Activated naive CD4-positive, alpha-beta T cell treated with anti-CD3 and anti-CD28 coated beads, Interleukin-2, amount 50 U/mL, for 72 hours (primary cell): ENCODE results near the gene UBN2. TPM values are rescaled to one million over a fixed set of nuclear protein-coding genes. Genes with fewer than 3 reads are reported as not detected.
A peak's percentile ranks its signal among the peaks of the same experiment; 100 is the strongest.

Experiments
- ATAC-seq, 2 donors: fragments of 150-1000 bp; cut with Tn5 transposase; 2 replicates each; pipeline ENCODE4 v1.10.0; 2021; ENCODE audit warnings: mild to moderate bottlenecking in 2 of 2, moderate library complexity in 2 of 2
- DNase-seq, 2 donors: peaks; one replicate each; pipeline ENCODE4 v3.0.0; 2021 to 2022; ENCODE audit warnings: low spot score in 2 of 2
- H3K27ac Mint-ChIP-seq, 2 donors: one replicate each; pipeline ENCODE4 v1.8.0; 2022; ENCODE audit warnings: mild to moderate bottlenecking in 2 of 2, mixed read lengths in 2 of 2
- H3K36me3 Mint-ChIP-seq, 2 donors: one replicate each; pipeline ENCODE4 v1.8.0; 2022; ENCODE audit warnings: mixed read lengths in 2 of 2
- H3K9me3 Mint-ChIP-seq, 2 donors: one replicate each; pipeline ENCODE4 v1.8.0; 2022; ENCODE audit warnings: mixed read lengths in 2 of 2
- total RNA-seq, 2 donors: library from RNA; stranded (reverse); gene quantifications; one replicate each; pipeline ENCODE4 v1.2.3, GENCODE V29; 2022

UBN2 gene
- total RNA-seq, 2 donors from 2014 or later, result 11.6 to 14.3 TPM

DNA sequence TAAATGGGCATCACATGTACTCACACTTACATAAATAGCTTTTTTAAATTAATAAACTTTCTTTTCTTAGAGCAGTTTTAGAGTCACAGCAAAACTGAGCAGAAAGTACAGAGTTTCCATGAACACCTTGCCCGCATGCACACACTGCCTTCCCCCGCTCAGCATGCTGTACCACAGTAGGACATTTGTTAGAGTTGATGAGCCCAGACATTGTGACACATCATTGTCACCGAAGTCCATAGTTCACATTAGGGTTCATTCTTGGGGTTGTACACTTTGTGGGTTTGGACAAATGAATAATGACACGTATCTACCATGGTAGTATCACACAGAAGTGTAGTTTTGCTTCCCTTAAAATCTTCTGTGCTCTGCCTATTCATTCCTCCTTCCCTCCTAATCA, 23.7 kb downstream of the UBN2 start:
- no peak overlapping the region for H3K27ac Mint-ChIP-seq
- no peak for ATAC-seq
- peaks cover 0 to 5% of the 10 kb centered on the region in 2 donors for H3K36me3 Mint-ChIP-seq
- no peak for DNase-seq
- H3K9me3 Mint-ChIP-seq, result no peaks in the 10 kb centered on the region

DNA sequence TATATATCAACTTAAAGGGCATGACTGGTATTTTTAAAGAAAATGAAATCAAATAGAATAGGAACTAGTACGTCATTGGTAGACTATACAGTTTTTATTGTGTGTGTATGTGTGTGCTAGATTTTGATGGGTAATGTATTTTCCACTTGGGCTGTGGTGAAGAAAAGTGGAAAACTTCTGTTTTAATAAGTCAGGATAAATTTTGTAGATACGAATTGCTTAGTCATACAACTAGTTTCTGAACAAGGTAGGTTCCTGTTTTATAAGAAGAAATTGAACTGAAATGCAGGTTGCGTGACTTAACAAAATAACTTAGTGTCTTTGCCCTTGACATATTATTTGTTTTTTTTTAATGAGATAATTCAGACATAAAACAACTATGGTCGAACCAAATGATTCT, 24.3 kb downstream of the UBN2 start:
- DNase-seq, result no peak
- H3K36me3 Mint-ChIP-seq, result peaks cover 0 to 5% of the 10 kb centered on the region in 2 donors
- no peaks in the 10 kb centered on the region for H3K9me3 Mint-ChIP-seq
- no peak overlapping the region for H3K27ac Mint-ChIP-seq
- no peak for ATAC-seq

GRCh38 chr7:139259142-139259541, 28.1 kb downstream of the UBN2 start:
- ATAC-seq, result no peak

GRCh38 chr7:139264220-139264619, 33.2 kb downstream of the UBN2 start:
- H3K9me3 Mint-ChIP-seq, result no peaks in the 10 kb centered on the region
- no peak for ATAC-seq
- no peak for DNase-seq
- peak overlapping the region in 1 of 2 donors; percentile 29 for H3K27ac Mint-ChIP-seq
- peaks cover 0 to 4% of the 10 kb centered on the region in 2 donors for H3K36me3 Mint-ChIP-seq

More at GRCh38 chr7:139259142-139259541, 28.1 kb downstream of the UBN2 start:
- no peak for DNase-seq
- Mint-ChIP-seq H3K27ac (no peak overlapping the region), H3K9me3 (no peaks in the 10 kb centered on the region), H3K36me3 (peaks cover 0 to 4% of the 10 kb centered on the region in 2 donors)

DNA sequence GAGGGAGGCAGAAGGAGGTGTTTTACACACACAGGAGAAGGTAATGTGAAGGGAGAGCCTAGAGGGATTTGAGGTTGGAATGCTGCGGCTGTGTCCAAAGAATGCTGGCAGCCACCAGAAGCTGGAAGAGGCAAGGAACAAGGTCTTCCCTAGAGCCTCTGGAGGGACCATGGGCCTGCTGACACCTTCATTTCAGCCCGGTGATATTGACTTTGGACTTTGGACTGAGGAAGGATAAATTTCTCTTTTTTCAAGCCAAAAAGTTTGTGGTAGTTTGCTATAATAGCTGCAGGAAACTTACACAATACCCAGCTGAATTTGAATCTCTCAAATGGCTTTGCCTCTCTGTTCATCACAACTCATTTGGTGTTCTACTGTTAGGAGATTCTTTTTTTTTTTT, 34.6 kb downstream of the UBN2 start:
- ATAC-seq (no peak), DNase-seq (no peak)
- H3K9me3 Mint-ChIP-seq, result no peaks in the 10 kb centered on the region
- H3K27ac Mint-ChIP-seq, result no peak overlapping the region
- peaks cover 0 to 4% of the 10 kb centered on the region in 2 donors for H3K36me3 Mint-ChIP-seq

GRCh38 chr7:139271718-139272628, 40.9 kb downstream of the UBN2 start:
- H3K27ac Mint-ChIP-seq, result peak overlapping the region in 1 of 2 donors; percentile 36
- no peaks in the 10 kb centered on the region for H3K9me3 Mint-ChIP-seq
- DNase-seq (no peak), ATAC-seq (no peak)
- peaks cover 6 to 7% of the 10 kb centered on the region in 2 donors for H3K36me3 Mint-ChIP-seq

DNA sequence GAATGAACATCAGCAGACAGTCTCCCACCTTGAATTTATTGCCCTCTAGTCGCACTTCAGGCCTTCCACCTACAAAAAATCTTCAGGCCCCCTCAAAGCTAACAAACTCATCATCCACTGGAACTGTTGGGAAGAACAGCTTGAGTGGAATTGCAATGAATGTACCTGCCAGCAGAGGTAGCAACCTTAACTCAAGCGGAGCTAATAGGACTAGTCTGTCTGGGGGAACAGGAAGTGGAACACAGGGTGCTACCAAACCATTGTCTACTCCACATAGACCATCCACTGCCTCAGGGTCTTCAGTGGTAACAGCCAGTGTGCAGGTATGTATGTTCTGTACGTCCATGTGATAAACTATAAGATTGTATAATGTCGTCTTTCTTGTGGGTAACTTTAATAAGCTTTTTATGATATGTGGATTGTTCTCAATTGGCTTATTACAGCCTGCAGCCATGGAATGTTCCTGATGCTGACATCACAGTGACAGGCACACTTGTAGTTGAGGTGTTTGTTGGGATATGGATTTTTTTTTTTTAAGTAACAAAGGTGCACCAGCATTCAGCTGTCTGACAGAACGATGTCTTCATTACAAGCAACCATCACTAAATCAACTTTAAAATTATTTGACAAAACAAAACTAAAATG, 53.3 kb downstream of the UBN2 start:
- Mint-ChIP-seq H3K27ac (peak overlapping the region in 1 of 2 donors; percentile 2), H3K36me3 (peaks cover 10 to 12% of the 10 kb centered on the region in 2 donors), H3K9me3 (no peaks in the 10 kb centered on the region)
- ATAC-seq (no peak), DNase-seq (no peak)

GRCh38 chr7:139286144-139286543, 55.1 kb downstream of the UBN2 start:
- Mint-ChIP-seq H3K36me3 (peaks cover 10 to 12% of the 10 kb centered on the region in 2 donors), H3K27ac (peak overlapping the region in 1 of 2 donors; percentile 44), H3K9me3 (no peaks in the 10 kb centered on the region)
- no peak for DNase-seq
- ATAC-seq, result no peak

GRCh38 chr7:139292821-139293220, 61.8 kb downstream of the UBN2 start:
- H3K27ac Mint-ChIP-seq, result peak overlapping the region in 1 of 2 donors; percentile 18
- H3K9me3 Mint-ChIP-seq, result no peaks in the 10 kb centered on the region
- H3K36me3 Mint-ChIP-seq, result peaks cover 0 to 4% of the 10 kb centered on the region in 2 donors
- DNase-seq, result no peak
- ATAC-seq, result no peak

- Mint-ChIP-seq H3K27ac (no peak overlapping the region), H3K36me3 (peaks cover 0 to 6% of the 10 kb centered on the region in 2 donors)
These were observed 62.5 kb downstream of the UBN2 start for GRCh38 chr7:139293534-139293933.

DNA sequence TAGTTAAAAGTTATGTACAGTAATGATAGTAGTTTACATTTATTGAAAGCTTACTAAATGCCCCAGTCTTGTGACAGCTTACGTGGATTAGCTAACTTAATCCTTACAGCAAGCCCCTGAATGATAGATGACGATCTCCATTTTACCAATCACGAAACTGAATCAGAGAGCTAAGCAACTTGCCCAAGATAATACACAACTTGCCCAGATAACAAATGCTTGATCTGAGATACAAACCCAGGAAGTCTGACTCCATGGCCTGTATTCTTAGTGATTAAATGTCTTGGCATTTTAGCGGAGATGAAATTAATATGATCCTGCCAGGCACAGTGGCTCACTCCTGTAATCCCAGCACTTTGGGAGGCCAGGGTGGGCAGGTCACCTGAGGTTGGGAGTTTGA, 63.2 kb downstream of the UBN2 start:
- ATAC-seq (no peak), DNase-seq (no peak)
- Mint-ChIP-seq H3K9me3 (no peaks in the 10 kb centered on the region), H3K27ac (no peak overlapping the region), H3K36me3 (peaks cover 0 to 6% of the 10 kb centered on the region in 2 donors)

More at GRCh38 chr7:139293534-139293933, 62.5 kb downstream of the UBN2 start:
- no peak for DNase-seq
- no peak for ATAC-seq
- H3K9me3 Mint-ChIP-seq, result no peaks in the 10 kb centered on the region

DNA sequence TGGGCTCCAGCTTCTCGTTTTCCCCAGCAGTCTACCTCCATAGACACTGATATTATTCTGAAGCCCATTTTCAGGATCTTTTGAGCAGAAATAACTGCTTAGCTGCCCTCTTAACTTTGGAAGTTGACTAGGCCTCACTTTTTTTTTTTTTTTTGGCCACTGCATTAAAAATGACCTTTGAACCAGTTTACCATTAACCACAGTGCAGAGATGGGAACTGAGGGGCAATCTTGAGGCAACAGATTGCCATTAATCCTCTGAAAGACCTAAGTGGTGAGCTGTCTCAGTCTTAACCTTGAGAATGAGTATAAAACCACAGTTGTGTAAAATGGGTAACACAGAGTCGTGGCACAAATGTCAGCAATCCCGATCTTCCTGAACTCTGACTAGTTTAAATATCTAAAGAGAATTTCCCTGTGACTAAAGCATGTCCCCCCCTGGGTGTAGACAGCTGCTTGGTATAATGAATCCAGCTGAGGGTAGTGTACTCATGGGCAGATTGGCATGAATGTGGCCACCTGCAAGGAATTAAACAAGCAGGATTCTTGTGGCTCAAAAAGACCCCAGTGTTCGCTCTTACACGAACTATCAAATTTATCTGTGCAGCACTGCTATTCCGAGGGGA, 64.0 kb downstream of the UBN2 start:
- ATAC-seq (no peak), DNase-seq (no peak)
- Mint-ChIP-seq H3K9me3 (no peaks in the 10 kb centered on the region), H3K36me3 (peaks cover 0 to 6% of the 10 kb centered on the region in 2 donors), H3K27ac (no peak overlapping the region)

GRCh38 chr7:139297795-139298194, 66.8 kb downstream of the UBN2 start:
- Mint-ChIP-seq H3K27ac (no peak overlapping the region), H3K9me3 (no peaks in the 10 kb centered on the region), H3K36me3 (peaks cover 0 to 6% of the 10 kb centered on the region in 2 donors)
- DNase-seq (no peak), ATAC-seq (no peak)

- DNase-seq (no peak), ATAC-seq (no peak)
- no peaks in the 10 kb centered on the region for H3K9me3 Mint-ChIP-seq
- H3K27ac Mint-ChIP-seq, result no peak overlapping the region
- H3K36me3 Mint-ChIP-seq, result peaks cover 0 to 6% of the 10 kb centered on the region in 2 donors
These were observed 68.3 kb downstream of the UBN2 start for GRCh38 chr7:139299296-139299695.

- ATAC-seq (no peak), DNase-seq (no peak)
- Mint-ChIP-seq H3K27ac (no peak overlapping the region), H3K36me3 (peaks cover 0 to 6% of the 10 kb centered on the region in 2 donors), H3K9me3 (no peaks in the 10 kb centered on the region)
These were observed 69.4 kb downstream of the UBN2 start for GRCh38 chr7:139300390-139300789.

GRCh38 chr7:139304517-139304916, 73.5 kb downstream of the UBN2 start:
- Mint-ChIP-seq H3K9me3 (peaks cover 0 to 3% of the 10 kb centered on the region in 2 donors), H3K27ac (no peak overlapping the region), H3K36me3 (peaks cover 0 to 5% of the 10 kb centered on the region in 2 donors)
- ATAC-seq, result no peak
- no peak for DNase-seq

GRCh38 chr7:139317939-139318505, 87.0 kb downstream of the UBN2 start:
- Mint-ChIP-seq H3K9me3 (no peaks in the 10 kb centered on the region), H3K27ac (no peak overlapping the region), H3K36me3 (no peaks in the 10 kb centered on the region)
- ATAC-seq (no peak), DNase-seq (no peak)
